MM.1S (cell line): Measurements from ENCODE around the gene AMOTL2.

ENCODE experiments used
- EZH2 ChIP-seq: fragments of 300-600 bp; sonication (generic); optimal IDR thresholded peaks from 2 replicates; pipeline ENCODE3; 2017; ENCODE audit warnings: low read depth, mild to moderate bottlenecking, antibody characterized with exemption, low read length, mixed read lengths
- EZH2phosphoT487 ChIP-seq: fragments of 300-600 bp; sonication (generic); IDR thresholded peaks from 2 replicates; pipeline ENCODE4 v1.6.1; 2018; ENCODE audit warnings: antibody characterized with exemption, low read length
- TF ChIP-seq, protein P1 (sequence below): fragments of 300-600 bp; sonication (generic); IDR thresholded peaks from 2 replicates; pipeline ENCODE4 v1.5.1; 2016; ENCODE audit warnings: antibody characterized with exemption, low read length, mixed read lengths

- TF ChIP-seq, protein P1, sequence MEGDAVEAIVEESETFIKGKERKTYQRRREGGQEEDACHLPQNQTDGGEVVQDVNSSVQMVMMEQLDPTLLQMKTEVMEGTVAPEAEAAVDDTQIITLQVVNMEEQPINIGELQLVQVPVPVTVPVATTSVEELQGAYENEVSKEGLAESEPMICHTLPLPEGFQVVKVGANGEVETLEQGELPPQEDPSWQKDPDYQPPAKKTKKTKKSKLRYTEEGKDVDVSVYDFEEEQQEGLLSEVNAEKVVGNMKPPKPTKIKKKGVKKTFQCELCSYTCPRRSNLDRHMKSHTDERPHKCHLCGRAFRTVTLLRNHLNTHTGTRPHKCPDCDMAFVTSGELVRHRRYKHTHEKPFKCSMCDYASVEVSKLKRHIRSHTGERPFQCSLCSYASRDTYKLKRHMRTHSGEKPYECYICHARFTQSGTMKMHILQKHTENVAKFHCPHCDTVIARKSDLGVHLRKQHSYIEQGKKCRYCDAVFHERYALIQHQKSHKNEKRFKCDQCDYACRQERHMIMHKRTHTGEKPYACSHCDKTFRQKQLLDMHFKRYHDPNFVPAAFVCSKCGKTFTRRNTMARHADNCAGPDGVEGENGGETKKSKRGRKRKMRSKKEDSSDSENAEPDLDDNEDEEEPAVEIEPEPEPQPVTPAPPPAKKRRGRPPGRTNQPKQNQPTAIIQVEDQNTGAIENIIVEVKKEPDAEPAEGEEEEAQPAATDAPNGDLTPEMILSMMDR, result no peak
- TF ChIP-seq EZH2 (no peak), EZH2phosphoT487 (no peak)
Observed at GRCh38 chr3:134375582-134376384, 1.5 kb upstream of the AMOTL2 start.
